Dendritic cell treated with granulocyte-macrophage colony-stimulating factor and Interleukin-4, amounts not matched to agents 40 ng/mL and 50 ng/mL, for 4 days (primary cell): Measurements from ENCODE around the gene STK39.

ENCODE experiments used
- H3K27ac Mint-ChIP-seq: one replicate; pipeline ENCODE4 v1.8.0; 2022; ENCODE audit warnings: mild to moderate bottlenecking, mixed read lengths
- H3K27me3 Mint-ChIP-seq: one replicate; pipeline ENCODE4 v1.8.0; 2022; ENCODE audit warnings: mild to moderate bottlenecking, mixed read lengths
- H3K36me3 Mint-ChIP-seq: one replicate; pipeline ENCODE4 v1.8.0; 2022; ENCODE audit warnings: low read depth, mixed read lengths
- H3K4me1 Mint-ChIP-seq: one replicate; pipeline ENCODE4 v1.8.0; 2022; ENCODE audit warnings: low read depth, mixed read lengths
- H3K4me3 Mint-ChIP-seq: one replicate; pipeline ENCODE4 v1.8.0; 2022; ENCODE audit warnings: mild to moderate bottlenecking, moderate library complexity, mixed read lengths
- H3K9me3 Mint-ChIP-seq: one replicate; pipeline ENCODE4 v1.8.0; 2022; ENCODE audit warnings: mixed read lengths
- intact Hi-C: fragments of 100-400 bp; cut with micrococcal nuclease; formaldehyde crosslinking; loops from one replicate; pipeline ENCODE4 v1.15.0; 2022

STK39 gene

DNA sequence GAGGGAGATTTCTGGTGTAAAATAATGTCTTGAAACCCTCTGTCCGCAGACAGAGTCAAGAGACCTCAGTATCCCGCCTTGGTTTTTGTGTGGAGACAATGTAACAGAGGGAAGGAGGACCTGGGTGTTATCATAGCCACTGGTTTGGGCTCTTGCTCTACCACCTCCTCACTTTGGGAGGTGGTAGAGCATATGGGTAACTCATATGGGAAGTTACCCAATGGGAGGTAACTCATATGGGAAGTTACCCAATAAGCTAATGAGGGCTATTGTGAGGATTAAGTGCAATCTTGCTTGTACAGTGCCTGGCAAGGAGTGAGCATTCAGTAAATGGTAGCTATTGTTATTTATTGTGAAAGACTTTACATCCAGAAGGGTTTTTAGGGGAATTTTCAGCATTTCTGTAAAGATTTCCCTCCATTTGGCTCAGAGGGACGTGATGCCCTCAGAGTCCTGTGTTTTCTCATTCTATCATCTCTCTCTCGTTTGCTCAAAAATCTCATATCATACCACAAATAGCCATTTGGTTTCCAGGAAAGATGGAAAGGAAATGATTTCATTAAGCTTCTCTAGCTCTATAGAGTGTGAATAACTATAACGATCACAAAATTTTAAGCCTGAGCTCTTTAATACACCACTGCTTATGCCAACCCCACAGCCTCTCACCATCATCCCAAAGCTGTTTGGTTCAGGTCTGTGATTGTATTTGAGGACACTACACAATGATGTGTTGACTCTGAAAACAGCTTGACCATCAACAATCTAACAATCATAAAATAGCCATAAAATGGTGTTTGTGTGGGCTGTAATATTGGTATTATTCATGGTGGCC is 307.7 kb downstream of the STK39 start:
- intact Hi-C loops, result no loop called here
- peaks cover 3% of the 10 kb centered on the region for H3K27me3 Mint-ChIP-seq
- H3K36me3 Mint-ChIP-seq, result no peaks in the 10 kb centered on the region
- no peak overlapping the region for H3K27ac Mint-ChIP-seq
- peaks cover 8% of the 10 kb centered on the region for H3K9me3 Mint-ChIP-seq
- no peak overlapping the region for H3K4me3 Mint-ChIP-seq
- H3K4me1 Mint-ChIP-seq, result no peaks in the 10 kb centered on the region

DNA sequence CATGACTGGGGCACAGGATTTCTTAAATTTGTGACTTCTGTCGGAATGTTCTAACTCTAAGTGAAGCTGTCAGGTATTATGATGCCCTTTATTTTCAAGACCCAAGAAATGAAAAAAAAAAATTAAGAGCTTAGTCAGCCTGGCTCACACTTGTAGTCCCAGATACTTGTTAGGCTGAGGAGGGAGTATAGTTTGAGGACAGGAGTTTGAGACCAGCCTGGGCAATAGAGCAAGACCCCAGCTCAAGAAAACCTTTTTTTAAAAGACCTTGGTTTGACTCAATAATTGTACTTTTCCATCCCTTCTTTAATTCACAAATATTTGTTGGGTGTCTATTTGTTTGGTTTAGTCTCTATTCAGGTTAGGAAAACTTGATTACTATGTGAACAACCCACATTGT is 310.0 kb downstream of the STK39 start:
- peaks cover 3% of the 10 kb centered on the region for H3K27me3 Mint-ChIP-seq
- H3K36me3 Mint-ChIP-seq, result no peaks in the 10 kb centered on the region
- no peaks in the 10 kb centered on the region for H3K4me1 Mint-ChIP-seq
- H3K27ac Mint-ChIP-seq, result no peak overlapping the region
- H3K4me3 Mint-ChIP-seq, result no peak overlapping the region
- H3K9me3 Mint-ChIP-seq, result peaks cover 8% of the 10 kb centered on the region
- intact Hi-C loops, result no loop called here

GRCh38 chr2:167935803-167936110 is 311.6 kb downstream of the STK39 start:
- H3K36me3 Mint-ChIP-seq, result no peaks in the 10 kb centered on the region
- H3K27ac Mint-ChIP-seq, result no peak overlapping the region
- peaks cover 8% of the 10 kb centered on the region for H3K9me3 Mint-ChIP-seq
- H3K4me1 Mint-ChIP-seq, result no peaks in the 10 kb centered on the region
- no peak overlapping the region for H3K4me3 Mint-ChIP-seq
- no peaks in the 10 kb centered on the region for H3K27me3 Mint-ChIP-seq
- intact Hi-C loops, result no loop called here

- Mint-ChIP-seq H3K4me1 (no peaks in the 10 kb centered on the region), H3K27me3 (no peaks in the 10 kb centered on the region), H3K4me3 (no peak overlapping the region), H3K36me3 (no peaks in the 10 kb centered on the region), H3K9me3 (peaks cover 8% of the 10 kb centered on the region), H3K27ac (no peak overlapping the region)
- intact Hi-C loops, result no loop called here
These were observed 314.1 kb downstream of the STK39 start for GRCh38 chr2:167933097-167933814.

GRCh38 chr2:167932123-167932693 is 315.2 kb downstream of the STK39 start:
- no peak overlapping the region for H3K4me3 Mint-ChIP-seq
- intact Hi-C loops, result no loop called here
- H3K36me3 Mint-ChIP-seq, result no peaks in the 10 kb centered on the region
- H3K27ac Mint-ChIP-seq, result no peak overlapping the region
- peaks cover 1% of the 10 kb centered on the region for H3K27me3 Mint-ChIP-seq
- H3K9me3 Mint-ChIP-seq, result peaks cover 8% of the 10 kb centered on the region
- no peaks in the 10 kb centered on the region for H3K4me1 Mint-ChIP-seq

DNA sequence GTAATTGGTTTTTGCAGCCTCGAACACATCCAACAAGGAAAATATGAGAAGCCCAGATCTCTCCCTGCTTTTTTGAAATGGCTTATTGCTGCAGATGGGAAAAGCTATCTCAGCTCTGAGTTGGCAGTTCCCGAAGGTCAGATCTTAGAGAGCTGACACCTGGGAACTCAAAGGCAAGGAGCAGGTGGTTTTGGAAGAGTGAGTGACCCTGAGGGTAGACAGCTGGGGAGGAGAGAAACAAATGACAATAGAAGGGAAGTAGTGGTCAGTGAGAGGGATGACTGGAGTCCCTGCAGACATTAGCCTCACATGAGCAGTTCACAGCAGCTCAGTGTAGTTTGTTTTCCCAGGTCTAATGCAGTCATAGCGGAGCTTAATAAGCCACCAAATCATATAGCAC is 317.9 kb downstream of the STK39 start:
- no peaks in the 10 kb centered on the region for H3K4me1 Mint-ChIP-seq
- H3K9me3 Mint-ChIP-seq, result no peaks in the 10 kb centered on the region
- no peak overlapping the region for H3K4me3 Mint-ChIP-seq
- intact Hi-C loops, result no loop called here
- no peaks in the 10 kb centered on the region for H3K36me3 Mint-ChIP-seq
- H3K27me3 Mint-ChIP-seq, result peaks cover 1% of the 10 kb centered on the region
- H3K27ac Mint-ChIP-seq, result no peak overlapping the region

GRCh38 chr2:167928434-167928833 is 319.0 kb downstream of the STK39 start:
- no peak overlapping the region for H3K27ac Mint-ChIP-seq
- H3K27me3 Mint-ChIP-seq, result peaks cover 1% of the 10 kb centered on the region

DNA sequence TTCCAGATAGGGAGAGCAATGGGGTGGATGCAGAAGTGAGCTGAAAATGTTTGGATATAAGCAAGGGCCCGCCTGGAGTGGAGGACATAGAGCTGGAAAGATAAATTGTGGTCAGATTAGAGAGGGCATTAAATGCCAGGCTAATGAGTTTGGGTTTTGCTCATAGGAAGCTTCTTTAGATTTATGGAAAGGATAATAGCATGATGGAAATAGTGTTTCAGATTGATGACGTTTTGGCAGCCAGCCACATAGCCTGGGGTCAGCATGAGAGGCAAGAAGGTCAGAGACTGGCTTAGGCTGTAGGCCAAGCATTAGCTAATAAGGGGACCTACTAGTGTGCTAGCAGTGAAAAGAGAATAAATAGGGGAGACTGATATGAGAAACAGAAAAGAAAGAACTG is 321.6 kb downstream of the STK39 start:
- Mint-ChIP-seq H3K27ac (no peak overlapping the region), H3K27me3 (peaks cover 1% of the 10 kb centered on the region), H3K4me3 (no peak overlapping the region), H3K36me3 (no peaks in the 10 kb centered on the region), H3K9me3 (no peaks in the 10 kb centered on the region), H3K4me1 (no peaks in the 10 kb centered on the region)
- intact Hi-C loops, result no loop called here

More at GRCh38 chr2:167928434-167928833, 319.0 kb downstream of the STK39 start:
- Mint-ChIP-seq H3K9me3 (no peaks in the 10 kb centered on the region), H3K4me3 (no peak overlapping the region), H3K36me3 (no peaks in the 10 kb centered on the region), H3K4me1 (no peaks in the 10 kb centered on the region)
- intact Hi-C loops, result no loop called here

GRCh38 chr2:167924556-167924955 is 322.8 kb downstream of the STK39 start:
- no peak overlapping the region for H3K4me3 Mint-ChIP-seq

DNA sequence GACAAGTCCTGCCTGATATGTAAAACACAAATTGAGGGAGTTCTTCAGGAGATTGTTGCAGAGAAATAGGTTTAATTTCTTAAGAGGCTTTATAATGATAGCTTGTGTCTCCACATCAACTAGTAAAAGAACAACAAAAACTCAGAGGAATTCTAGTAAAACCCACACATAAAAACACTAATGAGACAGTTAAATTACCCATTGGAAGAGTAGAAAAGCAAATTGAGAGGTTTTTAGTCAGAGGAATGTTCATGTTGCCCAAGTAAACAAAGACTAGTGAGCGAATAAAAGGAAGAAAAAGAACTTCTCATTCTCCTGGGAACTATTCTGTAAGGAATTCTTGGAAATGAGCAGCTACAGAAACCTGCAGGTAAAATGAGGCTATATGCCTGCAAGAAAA is 330.6 kb downstream of the STK39 start:
- Mint-ChIP-seq H3K9me3 (no peaks in the 10 kb centered on the region), H3K4me3 (no peak overlapping the region), H3K36me3 (no peaks in the 10 kb centered on the region), H3K27me3 (no peaks in the 10 kb centered on the region), H3K4me1 (no peaks in the 10 kb centered on the region), H3K27ac (no peak overlapping the region)
- intact Hi-C loops, result no loop called here

More at GRCh38 chr2:167924556-167924955, 322.8 kb downstream of the STK39 start:
- H3K4me1 Mint-ChIP-seq, result no peaks in the 10 kb centered on the region
- intact Hi-C loops, result no loop called here
- H3K27ac Mint-ChIP-seq, result no peak overlapping the region
- H3K27me3 Mint-ChIP-seq, result peaks cover 1% of the 10 kb centered on the region
- no peaks in the 10 kb centered on the region for H3K9me3 Mint-ChIP-seq
- H3K36me3 Mint-ChIP-seq, result no peaks in the 10 kb centered on the region

DNA sequence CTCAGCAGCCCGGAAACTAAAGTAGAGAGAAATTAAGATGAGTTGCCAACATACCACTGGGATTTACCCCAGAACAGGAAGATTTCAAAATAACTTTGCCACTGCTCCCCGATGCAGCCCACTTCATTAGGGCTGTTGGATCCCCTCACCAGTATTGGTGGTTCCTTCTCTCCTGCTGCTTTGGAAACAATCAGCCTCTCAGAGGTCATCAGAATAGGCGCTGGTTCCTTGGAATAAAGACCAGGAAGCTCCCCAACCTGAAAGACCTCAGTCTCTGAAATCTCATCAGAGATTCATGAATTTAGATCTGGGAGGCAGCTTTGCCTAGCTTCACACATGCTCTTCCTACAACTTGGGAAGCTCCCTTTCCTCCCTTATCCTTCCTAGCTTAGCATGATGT is 332.4 kb downstream of the STK39 start:
- Mint-ChIP-seq H3K27ac (no peak overlapping the region), H3K4me3 (no peak overlapping the region), H3K4me1 (no peaks in the 10 kb centered on the region), H3K27me3 (no peaks in the 10 kb centered on the region), H3K9me3 (no peaks in the 10 kb centered on the region), H3K36me3 (no peaks in the 10 kb centered on the region)
- intact Hi-C loops, result no loop called here

GRCh38 chr2:167908786-167909185 is 338.6 kb downstream of the STK39 start:
- H3K4me3 Mint-ChIP-seq, result no peak overlapping the region
- H3K9me3 Mint-ChIP-seq, result no peaks in the 10 kb centered on the region
- H3K27ac Mint-ChIP-seq, result no peak overlapping the region
- H3K27me3 Mint-ChIP-seq, result no peaks in the 10 kb centered on the region
- intact Hi-C loops, result no loop called here
- H3K36me3 Mint-ChIP-seq, result no peaks in the 10 kb centered on the region
- H3K4me1 Mint-ChIP-seq, result peaks cover 6% of the 10 kb centered on the region

GRCh38 chr2:167905668-167906067 is 341.7 kb downstream of the STK39 start:
- no peaks in the 10 kb centered on the region for H3K27me3 Mint-ChIP-seq
- no peaks in the 10 kb centered on the region for H3K36me3 Mint-ChIP-seq
- H3K9me3 Mint-ChIP-seq, result no peaks in the 10 kb centered on the region
- intact Hi-C loops, result no loop called here
- H3K4me1 Mint-ChIP-seq, result peaks cover 6% of the 10 kb centered on the region
- H3K27ac Mint-ChIP-seq, result no peak overlapping the region
- H3K4me3 Mint-ChIP-seq, result no peak overlapping the region
